Measurements from ENCODE around the gene PWWP2B. TPM values are rescaled to one million over a fixed set of nuclear protein-coding genes. Genes with fewer than 3 reads are reported as not detected.

The PWWP2B gene
- total and polyA plus RNA-seq, 2 of the 4 experiments (the other 2 are of a cell fraction), result 1.7 to 2.2 TPM

DNA sequence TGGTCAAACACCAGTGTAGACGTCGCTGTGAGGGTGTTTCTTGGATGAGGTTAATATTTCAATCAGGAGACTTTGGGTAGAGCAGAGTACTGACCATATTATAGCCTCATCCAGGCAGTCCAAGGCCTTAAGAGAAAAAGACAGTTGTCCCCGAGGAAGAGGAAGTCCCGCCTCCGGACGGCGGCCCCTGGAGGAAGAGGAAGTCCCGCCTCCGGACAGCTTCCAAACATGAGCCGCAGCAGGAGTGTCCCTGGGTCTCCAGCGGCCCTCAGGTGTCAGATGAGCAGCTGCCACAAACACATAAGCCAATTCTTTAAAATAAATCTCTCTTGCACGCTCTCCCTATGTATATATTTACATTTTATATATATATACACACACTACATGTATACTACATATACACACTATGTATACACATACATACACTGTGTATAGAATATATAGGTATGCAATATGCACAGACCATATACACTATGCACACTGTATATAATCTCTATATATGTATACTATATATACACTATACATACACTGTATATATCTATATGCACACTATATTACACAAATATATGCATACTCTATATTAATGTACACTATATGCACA is 37.5 kb downstream of the PWWP2B start:
- CTCF ChIA-PET, result no interaction called here
- no peak overlapping the region for H4K8ac ChIP-seq (ENCODE audit: low read depth in 2 of 2, low read length in 2 of 2)
- H3K14ac ChIP-seq (replicated peaks; ENCODE audit: low read depth, low read length), result no peak overlapping the region
- no peak overlapping the region for H3K9ac ChIP-seq (ENCODE audit: low read depth, low read length)
- H2BK20ac ChIP-seq (ENCODE audit: low read depth, low read length), result no peak overlapping the region
- intact Hi-C loops (cut with micrococcal nuclease) (no loop called here), dilution Hi-C loops (cut with HindIII; ENCODE audit: low sequenced_read_pairs, unreplicated experiment) (no loop called here), in situ Hi-C loops (cut with MboI; ENCODE audit: low sequenced_read_pairs) (no loop called here)
- H2BK5ac ChIP-seq (ENCODE audit: low read depth, low read length, poor library complexity, severe bottlenecking), result no peak overlapping the region
- TF ChIP-seq MXI1 (IDR thresholded peaks at IDR 0.05; ENCODE audit: borderline replicate concordance, low read depth, low read length), result no peak
- TF ChIP-seq, protein P1, sequence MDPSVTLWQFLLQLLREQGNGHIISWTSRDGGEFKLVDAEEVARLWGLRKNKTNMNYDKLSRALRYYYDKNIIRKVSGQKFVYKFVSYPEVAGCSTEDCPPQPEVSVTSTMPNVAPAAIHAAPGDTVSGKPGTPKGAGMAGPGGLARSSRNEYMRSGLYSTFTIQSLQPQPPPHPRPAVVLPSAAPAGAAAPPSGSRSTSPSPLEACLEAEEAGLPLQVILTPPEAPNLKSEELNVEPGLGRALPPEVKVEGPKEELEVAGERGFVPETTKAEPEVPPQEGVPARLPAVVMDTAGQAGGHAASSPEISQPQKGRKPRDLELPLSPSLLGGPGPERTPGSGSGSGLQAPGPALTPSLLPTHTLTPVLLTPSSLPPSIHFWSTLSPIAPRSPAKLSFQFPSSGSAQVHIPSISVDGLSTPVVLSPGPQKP (IDR thresholded peaks at IDR 0.05; ENCODE audit: borderline replicate concordance, low read depth, low read length), result no peak
- TF ChIP-seq FOS (IDR thresholded peaks at IDR 0.05; ENCODE audit: low read depth, low read length), result no peak
- no peak for TF ChIP-seq SMC3 (IDR thresholded peaks at IDR 0.05; ENCODE audit: low read depth, low read length)
- no peak for TF ChIP-seq RFX5 (IDR thresholded peaks at IDR 0.05; ENCODE audit: low read depth, low read length)
- TF ChIP-seq, protein P2, sequence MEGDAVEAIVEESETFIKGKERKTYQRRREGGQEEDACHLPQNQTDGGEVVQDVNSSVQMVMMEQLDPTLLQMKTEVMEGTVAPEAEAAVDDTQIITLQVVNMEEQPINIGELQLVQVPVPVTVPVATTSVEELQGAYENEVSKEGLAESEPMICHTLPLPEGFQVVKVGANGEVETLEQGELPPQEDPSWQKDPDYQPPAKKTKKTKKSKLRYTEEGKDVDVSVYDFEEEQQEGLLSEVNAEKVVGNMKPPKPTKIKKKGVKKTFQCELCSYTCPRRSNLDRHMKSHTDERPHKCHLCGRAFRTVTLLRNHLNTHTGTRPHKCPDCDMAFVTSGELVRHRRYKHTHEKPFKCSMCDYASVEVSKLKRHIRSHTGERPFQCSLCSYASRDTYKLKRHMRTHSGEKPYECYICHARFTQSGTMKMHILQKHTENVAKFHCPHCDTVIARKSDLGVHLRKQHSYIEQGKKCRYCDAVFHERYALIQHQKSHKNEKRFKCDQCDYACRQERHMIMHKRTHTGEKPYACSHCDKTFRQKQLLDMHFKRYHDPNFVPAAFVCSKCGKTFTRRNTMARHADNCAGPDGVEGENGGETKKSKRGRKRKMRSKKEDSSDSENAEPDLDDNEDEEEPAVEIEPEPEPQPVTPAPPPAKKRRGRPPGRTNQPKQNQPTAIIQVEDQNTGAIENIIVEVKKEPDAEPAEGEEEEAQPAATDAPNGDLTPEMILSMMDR (conservative IDR thresholded peaks at IDR 0.05; ENCODE audit: low read depth, low read length), result no peak
- no peak for TF ChIP-seq CEBPB (IDR thresholded peaks at IDR 0.05; ENCODE audit: low read depth, low read length)
- TF ChIP-seq, protein P3, sequence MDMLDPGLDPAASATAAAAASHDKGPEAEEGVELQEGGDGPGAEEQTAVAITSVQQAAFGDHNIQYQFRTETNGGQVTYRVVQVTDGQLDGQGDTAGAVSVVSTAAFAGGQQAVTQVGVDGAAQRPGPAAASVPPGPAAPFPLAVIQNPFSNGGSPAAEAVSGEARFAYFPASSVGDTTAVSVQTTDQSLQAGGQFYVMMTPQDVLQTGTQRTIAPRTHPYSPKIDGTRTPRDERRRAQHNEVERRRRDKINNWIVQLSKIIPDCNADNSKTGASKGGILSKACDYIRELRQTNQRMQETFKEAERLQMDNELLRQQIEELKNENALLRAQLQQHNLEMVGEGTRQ (IDR thresholded peaks at IDR 0.05; ENCODE audit: low read depth, low read length), result no peak
- TF ChIP-seq MAZ (IDR thresholded peaks at IDR 0.05; ENCODE audit: borderline replicate concordance, low read depth, low read length), result no peak
- TF ChIP-seq POLR2A (IDR thresholded peaks at IDR 0.05; ENCODE audit: low read depth, low read length), result no peak
- TF ChIP-seq RAD21 (IDR thresholded peaks at IDR 0.05; ENCODE audit: low read length), result no peak
- DNase-seq (no peak), ATAC-seq (ENCODE audit: low read depth) (no peak)
- peaks cover 7% of the 10 kb centered on the region for H3K9me1 ChIP-seq (ENCODE audit: insufficient read depth, low read length)
- H3K27ac ChIP-seq (ENCODE audit: insufficient read depth, low read length), result no peak overlapping the region
- no peaks in the 10 kb centered on the region for H3K36me3 ChIP-seq (ENCODE audit: control insufficient read depth, insufficient read depth, low read length)
- peak overlapping the region; percentile 23 for H2AFZ ChIP-seq (replicated peaks; ENCODE audit: low read length, poor library complexity)
- H4K5ac ChIP-seq (ENCODE audit: low read depth, low read length), result no peak overlapping the region
- no peaks in the 10 kb centered on the region for H3K9me3 ChIP-seq (ENCODE audit: control insufficient read depth, insufficient read depth, low read length)
- BruUV-seq (replicated peaks), result no TSS peak
- POLR2A ChIA-PET (ENCODE audit: unreplicated experiment), result no interaction called here
- H2BK120ac ChIP-seq (ENCODE audit: low read depth, low read length), result no peak overlapping the region
- H3K18ac ChIP-seq (ENCODE audit: low read depth, low read length), result no peak overlapping the region
- no peak overlapping the region for H2AK5ac ChIP-seq (ENCODE audit: low read depth, low read length)
- no peaks in the 10 kb centered on the region for H3K4me1 ChIP-seq (ENCODE audit: control insufficient read depth, insufficient read depth, low read length)
- H3K4me3 ChIP-seq (ENCODE audit: insufficient read depth, low read depth, low read length), result no peak overlapping the region
- H3K23ac ChIP-seq (ENCODE audit: low read depth, low read length), result no peak overlapping the region
- H4K20me1 ChIP-seq (ENCODE audit: insufficient read depth, low read length), result no peaks in the 10 kb centered on the region
- no peak overlapping the region for H4K91ac ChIP-seq (ENCODE audit: insufficient read depth, low read depth, low read length)
- H3K4me2 ChIP-seq (ENCODE audit: low read depth, low read length), result no peak overlapping the region
- peak overlapping the region; percentile 81 for H2AK9ac ChIP-seq (replicated peaks; ENCODE audit: low read depth, low read length, poor library complexity)
- H3K79me1 ChIP-seq (ENCODE audit: low read depth in 1 of 2, low read length in 2 of 2), result no peaks in the 10 kb centered on the region
- no peaks in the 10 kb centered on the region for H3K27me3 ChIP-seq (ENCODE audit: control insufficient read depth, insufficient read depth, low read length)
- no peak overlapping the region for H3K4ac ChIP-seq (ENCODE audit: low read depth, low read length)
- H2BK15ac ChIP-seq (ENCODE audit: low read depth, low read length), result no peak overlapping the region
- no peak overlapping the region for H3K56ac ChIP-seq (ENCODE audit: extremely low read depth, insufficient read depth, low read length)
- no CpG with 5 or more reads among the region's 12 CpGs for WGBS, 2 experiments (ENCODE audit: extremely low coverage in 2 of 2, insufficient read length in 1 of 2)

All from IMR-90 (cell line).